HG03095 (cell line): ENCODE data around the gene RLN3.

Experiments used
- ATAC-seq: cut with Tn5 transposase; IDR thresholded peaks from one replicate; pipeline ENCODE4 v1.9.1; 2021; ENCODE audit warnings: moderate library complexity; ENCODE audit not compliant: unreplicated experiment

The RLN3 gene

GRCh38 chr19:13995017-13995728, 32.8 kb upstream of the RLN3 start:
- ATAC-seq, result no peak

GRCh38 chr19:13995878-13996765, 31.8 kb upstream of the RLN3 start:
- ATAC-seq, result no peak

DNA sequence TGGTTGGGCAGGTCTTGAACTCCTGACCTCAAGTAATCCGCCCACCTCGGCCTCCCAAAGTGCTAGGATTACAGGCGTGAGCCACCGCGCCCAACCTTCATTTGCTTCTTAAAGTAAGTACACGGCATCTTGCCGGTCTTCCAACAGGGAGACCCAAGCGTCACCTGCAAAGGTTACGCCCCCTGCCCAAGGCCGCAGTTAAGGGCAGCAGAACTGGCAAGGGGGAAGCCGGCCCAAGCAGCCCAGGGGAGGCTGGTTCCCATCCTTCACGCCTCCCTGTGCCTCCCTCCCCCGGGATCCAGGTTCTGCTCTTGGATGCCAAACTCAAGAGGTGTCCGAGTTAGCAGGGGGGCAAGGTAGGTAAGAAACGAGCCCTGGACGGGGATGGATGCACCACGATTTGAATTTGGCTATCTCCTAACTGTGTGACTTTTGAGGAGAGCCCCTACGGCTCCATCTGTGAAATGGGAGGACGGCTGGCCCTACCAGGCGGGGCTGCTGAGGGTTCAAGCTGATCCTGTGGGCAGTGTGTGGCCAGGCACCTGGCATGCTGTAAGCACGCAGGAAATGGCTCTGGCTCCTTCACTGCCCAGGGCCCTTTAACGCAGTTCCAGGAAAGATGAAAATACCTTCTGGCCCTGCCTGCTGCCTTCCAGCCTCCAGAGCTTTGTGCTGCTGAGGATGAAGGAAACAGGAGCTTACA, 30.9 kb upstream of the RLN3 start:
- ATAC-seq, result no peak

DNA sequence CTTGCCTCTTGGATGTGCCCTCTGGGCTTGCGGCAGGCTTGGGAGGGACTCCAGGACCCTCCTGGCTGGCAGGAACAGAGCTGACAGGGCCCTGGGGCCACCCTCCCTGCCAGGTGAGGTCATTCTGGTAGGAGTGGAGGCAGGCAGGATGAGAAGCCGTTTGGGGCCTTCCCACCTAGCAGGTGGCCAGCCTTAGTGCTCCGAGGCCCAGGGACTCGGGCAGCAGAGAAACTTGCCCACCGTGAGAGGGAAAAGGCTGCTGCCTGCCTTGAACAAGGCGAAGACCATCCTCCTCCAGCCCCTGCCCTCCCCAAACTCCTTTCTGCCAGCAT, 30.4 kb upstream of the RLN3 start:
- no peak for ATAC-seq

DNA sequence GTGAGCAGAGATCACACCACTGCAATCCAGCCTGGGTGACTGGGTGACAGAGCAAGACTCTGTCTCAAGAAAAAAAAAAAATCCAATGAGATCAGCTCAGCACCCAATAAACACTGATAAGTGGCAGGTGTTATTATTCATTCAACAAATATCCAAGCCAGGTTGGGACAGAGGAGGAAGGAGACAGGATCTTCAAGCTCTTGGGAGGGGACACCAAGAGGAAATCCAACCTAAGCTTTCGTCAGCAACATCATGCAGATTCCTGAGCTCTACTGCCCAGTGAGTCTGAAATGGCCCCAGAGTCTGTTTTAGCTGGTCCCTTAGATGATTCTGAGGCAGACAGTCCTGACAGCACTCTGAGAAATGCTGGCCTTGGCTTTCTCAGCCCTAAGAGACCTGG, 29.5 kb upstream of the RLN3 start:
- ATAC-seq, result no peak

GRCh38 chr19:13999085-13999484, 28.9 kb upstream of the RLN3 start:
- no peak for ATAC-seq

DNA sequence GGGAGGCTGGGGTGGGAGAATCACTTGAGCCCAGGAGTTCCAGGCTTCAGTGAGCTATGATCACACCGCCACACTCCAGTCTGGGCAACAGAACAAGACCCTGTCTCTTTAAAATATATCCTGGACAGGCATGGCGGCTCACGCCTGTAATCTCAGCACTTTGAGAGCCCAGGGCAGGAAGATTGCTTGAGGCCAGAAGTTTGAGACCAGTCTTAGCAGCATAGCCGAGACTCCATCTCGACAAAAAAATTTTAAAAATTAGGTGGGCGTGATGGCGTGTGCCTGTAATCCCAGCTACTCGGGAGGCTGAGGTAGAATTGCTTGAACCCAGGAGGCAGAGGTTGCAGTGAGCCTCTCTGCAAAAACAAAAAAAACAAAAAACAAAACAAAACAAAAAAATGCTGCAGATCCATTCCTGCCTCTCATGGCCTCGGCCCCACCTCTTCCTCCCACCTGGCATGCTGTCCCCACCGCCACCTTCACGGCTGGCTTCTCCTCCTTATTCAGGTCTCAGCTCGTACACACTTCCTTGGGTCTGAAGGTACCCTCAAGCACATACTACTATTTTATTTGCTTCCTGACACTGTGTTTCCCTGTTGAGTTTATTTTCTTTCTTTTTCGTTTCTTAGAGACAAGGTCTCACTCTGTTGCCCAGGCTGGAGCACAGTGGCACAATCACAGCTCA, 27.1 kb upstream of the RLN3 start:
- ATAC-seq, result no peak

DNA sequence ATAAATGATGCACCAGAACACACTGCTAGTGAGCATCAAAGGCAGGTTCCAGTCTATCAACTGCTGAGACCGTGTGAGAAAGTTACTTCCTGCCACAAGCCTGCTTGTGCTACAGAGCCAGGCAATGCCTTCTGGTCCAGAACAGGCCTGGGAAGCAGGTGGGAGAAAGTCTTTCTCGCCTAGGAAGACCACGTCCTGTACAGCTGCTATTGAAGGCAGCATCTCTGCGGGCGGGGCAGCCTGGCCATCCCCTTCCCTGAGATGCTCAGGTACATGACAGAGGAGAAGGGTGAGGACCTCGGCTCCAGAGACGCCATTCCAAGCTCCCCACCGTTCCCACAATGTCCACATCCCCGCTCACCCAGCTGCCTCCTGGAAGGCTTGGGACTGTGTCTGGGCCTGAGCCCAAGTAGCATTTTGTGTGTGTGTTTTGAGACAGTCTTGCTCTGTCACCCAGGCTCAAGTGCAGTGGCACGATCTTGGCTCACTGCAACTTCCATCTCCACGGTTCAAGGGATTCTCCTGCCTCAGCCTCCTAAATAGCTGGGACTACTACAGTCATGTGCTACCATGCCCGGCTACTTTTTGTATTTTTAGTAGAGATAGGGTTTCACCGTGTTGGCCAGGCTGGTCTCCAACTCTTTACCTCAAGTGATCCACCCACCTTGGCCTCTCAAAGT, 25.2 kb upstream of the RLN3 start:
- ATAC-seq, result no peak

- no peak for ATAC-seq
Observed at GRCh38 chr19:14003251-14004055, 24.5 kb upstream of the RLN3 start.

DNA sequence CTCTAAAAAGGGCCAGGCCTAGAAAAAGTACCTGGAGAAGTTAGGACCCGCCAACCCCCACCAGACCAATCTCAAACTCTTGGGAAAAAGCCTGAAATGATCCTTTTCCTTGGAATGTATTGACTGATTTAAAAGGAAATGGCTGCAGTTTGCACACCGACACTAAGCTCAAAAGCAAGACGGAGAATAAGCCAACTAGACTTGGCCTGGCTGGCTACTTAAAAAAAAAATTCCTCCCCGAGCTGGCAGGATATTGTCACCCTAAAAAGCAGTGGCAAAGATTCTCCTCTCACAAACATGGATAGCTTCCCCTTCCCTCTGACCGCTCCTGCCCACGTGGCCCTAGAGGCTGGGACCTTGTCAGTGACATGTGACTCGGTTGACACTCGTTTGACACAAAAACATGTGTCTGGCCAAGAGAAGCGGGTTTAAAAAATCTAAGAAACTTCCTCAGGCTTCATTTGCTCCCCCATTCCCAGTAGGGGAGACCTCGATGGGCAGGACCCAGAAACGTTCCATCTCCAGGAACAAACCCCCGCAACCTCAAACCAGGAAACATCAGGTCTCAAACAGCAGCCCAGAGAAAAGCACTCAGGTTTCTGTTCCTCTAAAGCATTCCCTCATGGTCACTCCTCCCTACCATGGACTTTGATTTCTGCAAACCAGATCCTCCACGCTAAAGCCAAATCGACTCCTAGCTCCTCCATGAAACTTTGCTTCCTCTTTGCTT, 23.2 kb upstream of the RLN3 start:
- no peak for ATAC-seq

DNA sequence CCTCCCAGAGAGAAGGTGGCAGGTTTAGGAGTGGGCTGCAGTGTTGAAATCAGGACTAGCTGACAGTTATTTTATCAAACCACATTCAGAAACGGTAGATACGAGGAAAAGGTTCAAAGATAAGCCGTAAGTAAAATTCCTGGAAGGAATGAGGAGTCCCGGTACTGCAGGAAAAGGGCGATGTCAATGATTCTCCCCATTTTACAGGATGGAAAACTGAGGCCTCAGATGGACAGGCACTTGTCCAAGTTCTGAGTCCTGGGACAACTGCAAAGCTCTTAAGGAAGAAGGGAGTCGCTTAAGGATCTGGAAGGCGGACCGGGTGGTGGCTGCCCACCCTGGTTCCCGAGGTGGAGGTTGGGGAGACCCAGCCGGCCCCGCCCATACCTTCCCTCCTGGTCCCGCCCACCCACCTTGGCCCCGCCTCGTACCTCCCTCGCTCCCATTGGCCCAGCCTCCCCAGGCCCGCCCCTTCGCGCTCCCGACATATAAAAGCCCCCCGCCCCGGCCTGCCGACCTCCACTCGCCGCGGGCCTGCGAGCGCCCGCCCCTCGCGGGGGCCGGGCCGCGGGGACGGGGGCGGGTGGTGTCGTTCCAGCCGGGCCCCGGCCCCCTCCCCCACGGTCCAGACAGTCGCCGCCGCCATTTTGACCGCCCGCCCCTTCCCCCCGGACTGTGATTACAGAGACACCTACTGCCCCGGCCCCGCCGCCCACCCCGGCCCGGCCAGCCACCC, 22.4 kb upstream of the RLN3 start:
- no peak for ATAC-seq

GRCh38 chr19:14006085-14006765, 21.7 kb upstream of the RLN3 start, which contains the start of gene RFX1:
Gene RFX1 (minus strand): TSS chr19:14006320. CDS start chr19:13993843, 12,477 bp downstream.
- peak; percentile 69 for ATAC-seq

DNA sequence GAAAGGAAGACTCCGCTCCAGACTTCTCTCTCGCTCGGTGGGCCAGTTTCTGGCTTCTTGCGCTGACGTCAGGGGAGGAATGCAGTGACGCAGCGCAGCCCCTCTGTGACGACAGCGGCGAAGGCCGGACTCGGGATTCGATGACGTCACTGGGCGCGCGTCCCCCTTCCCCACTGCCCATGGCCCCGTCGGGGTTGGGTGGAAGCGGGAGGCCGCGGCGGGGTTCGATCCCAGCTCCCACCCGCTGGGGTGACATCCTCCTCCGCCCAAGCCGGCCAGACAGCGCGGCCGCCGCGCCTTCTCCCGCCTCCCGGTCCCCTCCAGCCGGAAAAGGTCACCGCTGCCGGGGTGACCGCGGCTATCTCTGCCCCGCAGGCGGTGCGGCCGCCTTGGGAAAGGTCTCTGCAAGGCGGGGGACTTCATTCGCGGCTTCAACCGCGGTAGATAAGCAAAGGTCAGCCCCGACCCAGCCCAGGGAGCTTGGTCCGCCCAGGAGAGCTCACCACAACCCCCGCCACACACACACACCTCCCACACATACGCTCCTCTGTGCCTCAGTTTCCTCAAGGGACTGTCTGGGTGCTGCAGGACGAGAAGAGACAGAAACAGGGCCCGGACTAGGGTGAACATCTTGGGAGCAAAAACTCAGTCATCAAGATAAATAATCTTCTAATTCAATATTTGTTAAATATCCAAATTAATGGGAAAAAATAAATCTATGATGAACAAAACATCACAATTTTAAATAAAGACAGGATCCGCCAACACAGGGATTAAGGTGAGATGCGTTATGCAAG, 21.0 kb upstream of the RLN3 start:
- peak; percentile 20 for ATAC-seq

DNA sequence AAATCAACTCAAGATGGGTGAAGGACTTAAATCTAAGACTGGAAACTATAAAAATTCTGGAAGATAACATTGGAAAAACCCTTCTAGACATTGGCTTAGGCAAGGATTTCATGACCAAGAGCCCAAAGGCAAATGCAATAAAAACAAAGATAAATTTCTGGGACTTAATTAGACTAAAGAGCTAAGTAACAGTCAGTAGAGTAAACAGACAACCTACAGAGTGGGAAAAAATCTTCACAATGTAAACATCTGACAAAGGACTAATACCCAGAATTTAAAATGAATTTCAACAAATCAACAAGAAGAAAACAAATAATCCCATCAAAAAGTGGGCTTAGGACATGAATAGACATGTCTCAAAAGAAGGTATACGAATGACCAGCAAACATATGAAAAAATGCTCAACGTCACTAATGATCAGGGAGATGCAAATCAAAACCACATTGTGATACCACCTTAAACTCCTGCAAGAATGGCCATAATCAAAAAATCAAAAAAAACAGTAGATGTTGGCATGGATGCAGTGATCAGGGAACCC, 15.5 kb upstream of the RLN3 start:
- ATAC-seq, result no peak

- ATAC-seq, result no peak
Observed at GRCh38 chr19:14015524-14016035, 12.4 kb upstream of the RLN3 start.

GRCh38 chr19:14019100-14019499, 8.8 kb upstream of the RLN3 start:
- ATAC-seq, result no peak
